Thyroid gland (tissue), 4 donors: ENCODE measurements around the gene SMIM8.

Experiments
- CTCF ChIP-seq, 6 experiments: fragments of 200-600 bp in 3 of 6; fragments of 450-650 bp in 3 of 6; sonication (generic) in 3 of 6; IDR thresholded peaks; one replicate each; pipeline ENCODE4 v1.5.1; 2016 to 2019; ENCODE audit warnings: antibody characterized with exemption in 6 of 6, mild to moderate bottlenecking in 2 of 6, inconsistent platforms in 1 of 6, moderate library complexity in 1 of 6
- POLR2A ChIP-seq, 2 donors: fragments of 450-650 bp; IDR thresholded peaks; one replicate each; pipeline ENCODE4 v1.6.1; 2017; ENCODE audit warnings: antibody characterized with exemption in 2 of 2, mild to moderate bottlenecking in 2 of 2, moderate library complexity in 1 of 2

GRCh38 chr6:87322304-87323212 lies at the start of gene SMIM8:
- TF ChIP-seq CTCF (IDR thresholded peaks at IDR 0.05) (peak; percentile 73 to 100 (median 97)), POLR2A (IDR thresholded peaks at IDR 0.05) (peak in 1 of 2 donors; percentile 71)
